ENCODE data around the gene PRKCH.

GRCh38 chr14:61581340-61581739, 260.0 kb downstream of the PRKCH start:
- TF ChIP-seq TAF1 (IDR thresholded peaks at IDR 0.05; ENCODE audit: low read depth, low read length) (no peak), POLR2AphosphoS5 (IDR thresholded peaks at IDR 0.05; ENCODE audit: low read depth, low read length) (no peak), POLR2A (IDR thresholded peaks at IDR 0.05; ENCODE audit: low read depth, low read length) (no peak)
